ENCODE data around the gene OR11A1. TPM values are rescaled to one million over a fixed set of nuclear protein-coding genes. Genes with fewer than 3 reads are reported as not detected.

Gene OR11A1
- total RNA-seq, 1 donor from 2014 or later: not detected

DNA sequence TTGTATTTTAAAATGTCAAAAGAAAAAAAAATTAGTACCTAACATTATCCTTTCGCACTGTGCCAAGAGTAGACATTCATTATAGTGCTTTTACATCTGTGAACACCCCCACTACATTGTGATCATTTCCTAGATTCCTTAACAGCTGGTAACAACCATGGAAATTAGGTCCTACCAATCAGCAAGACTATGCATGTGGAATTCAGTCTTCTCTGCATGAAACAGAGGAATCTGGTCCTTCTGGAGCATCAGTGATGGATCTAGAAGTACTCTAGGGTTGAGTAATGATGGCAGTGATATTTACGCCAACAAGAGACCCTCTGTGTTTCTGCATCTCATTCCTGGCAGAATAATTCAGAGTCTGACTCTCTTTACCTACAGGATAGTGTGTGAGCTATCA, 32.7 kb downstream of the OR11A1 start:
- no peaks in the 10 kb centered on the region for H3K36me3 ChIP-seq (ENCODE audit: insufficient read depth, low read length)
- Mint-ChIP-seq H3K27me3 (ENCODE audit: low read depth, unreplicated experiment) (no peaks in the 10 kb centered on the region), H3K27ac (ENCODE audit: unreplicated experiment) (peak overlapping the region; percentile 91), H3K9me3 (ENCODE audit: unreplicated experiment) (peaks cover 3% of the 10 kb centered on the region), H3K4me1 (ENCODE audit: low read depth, unreplicated experiment) (peaks cover 29% of the 10 kb centered on the region), H3K4me3 (ENCODE audit: unreplicated experiment) (no peak overlapping the region), H3K36me3 (ENCODE audit: low read depth, unreplicated experiment) (no peaks in the 10 kb centered on the region)
- no peak for TF ChIP-seq EZH2 (IDR thresholded peaks at IDR 0.05; ENCODE audit: insufficient read depth, low read length)
- TF ChIP-seq, protein P1, sequence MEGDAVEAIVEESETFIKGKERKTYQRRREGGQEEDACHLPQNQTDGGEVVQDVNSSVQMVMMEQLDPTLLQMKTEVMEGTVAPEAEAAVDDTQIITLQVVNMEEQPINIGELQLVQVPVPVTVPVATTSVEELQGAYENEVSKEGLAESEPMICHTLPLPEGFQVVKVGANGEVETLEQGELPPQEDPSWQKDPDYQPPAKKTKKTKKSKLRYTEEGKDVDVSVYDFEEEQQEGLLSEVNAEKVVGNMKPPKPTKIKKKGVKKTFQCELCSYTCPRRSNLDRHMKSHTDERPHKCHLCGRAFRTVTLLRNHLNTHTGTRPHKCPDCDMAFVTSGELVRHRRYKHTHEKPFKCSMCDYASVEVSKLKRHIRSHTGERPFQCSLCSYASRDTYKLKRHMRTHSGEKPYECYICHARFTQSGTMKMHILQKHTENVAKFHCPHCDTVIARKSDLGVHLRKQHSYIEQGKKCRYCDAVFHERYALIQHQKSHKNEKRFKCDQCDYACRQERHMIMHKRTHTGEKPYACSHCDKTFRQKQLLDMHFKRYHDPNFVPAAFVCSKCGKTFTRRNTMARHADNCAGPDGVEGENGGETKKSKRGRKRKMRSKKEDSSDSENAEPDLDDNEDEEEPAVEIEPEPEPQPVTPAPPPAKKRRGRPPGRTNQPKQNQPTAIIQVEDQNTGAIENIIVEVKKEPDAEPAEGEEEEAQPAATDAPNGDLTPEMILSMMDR (IDR thresholded peaks at IDR 0.05; ENCODE audit: insufficient read depth, low read depth, low read length): no peak
- H3K9me3 ChIP-seq (ENCODE audit: insufficient read depth, low read depth, low read length): peaks cover 4% of the 10 kb centered on the region
- no peak overlapping the region for H2AFZ ChIP-seq (ENCODE audit: low read depth, low read length)
- H3K79me2 ChIP-seq (ENCODE audit: insufficient read depth, low read length): no peaks in the 10 kb centered on the region
- H4K20me1 ChIP-seq (ENCODE audit: insufficient read depth, low read length): no peaks in the 10 kb centered on the region
- no peaks in the 10 kb centered on the region for H3K27me3 ChIP-seq (ENCODE audit: insufficient read depth, low read length)
- H3K4me3 ChIP-seq (ENCODE audit: insufficient read depth, low read depth, low read length): no peak overlapping the region
- H3K9ac ChIP-seq (ENCODE audit: low read length): no peak overlapping the region
- FAIRE-seq (no peak), DNase-seq (ENCODE audit: low read depth) (no peak)
- H3K4me2 ChIP-seq (ENCODE audit: low read length): no peak overlapping the region
- no peaks in the 10 kb centered on the region for H3K4me1 ChIP-seq (ENCODE audit: insufficient read depth, low read length)
- H3K27ac ChIP-seq (ENCODE audit: low read depth, low read length): no peak overlapping the region

DNA sequence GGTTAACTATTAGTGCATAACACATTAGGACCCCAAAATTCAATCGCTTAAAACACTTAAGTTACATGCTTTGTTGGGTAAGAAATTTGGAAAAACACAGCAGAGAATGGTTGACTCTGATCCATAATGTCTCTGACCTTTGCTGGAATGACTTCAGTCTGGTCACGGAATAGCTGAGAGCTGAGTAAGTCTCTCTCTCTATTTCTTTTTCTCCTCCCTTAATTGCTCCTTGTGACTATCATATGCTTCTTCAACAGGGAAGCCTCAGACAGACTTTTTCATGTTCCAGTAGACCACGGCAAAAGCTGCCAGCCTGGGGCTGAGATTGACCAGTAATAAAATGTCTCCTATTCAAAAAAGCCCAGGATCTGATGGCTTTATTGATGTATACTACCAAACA, 37.4 kb downstream of the OR11A1 start:
- Mint-ChIP-seq H3K4me3 (ENCODE audit: unreplicated experiment) (no peak overlapping the region), H3K4me1 (ENCODE audit: low read depth, unreplicated experiment) (peaks cover 45% of the 10 kb centered on the region), H3K9me3 (ENCODE audit: unreplicated experiment) (peaks cover 3% of the 10 kb centered on the region), H3K36me3 (ENCODE audit: low read depth, unreplicated experiment) (no peaks in the 10 kb centered on the region), H3K27ac (ENCODE audit: unreplicated experiment) (peak overlapping the region; percentile 94), H3K27me3 (ENCODE audit: low read depth, unreplicated experiment) (no peaks in the 10 kb centered on the region)
- H3K27ac ChIP-seq (ENCODE audit: low read depth, low read length): peak overlapping the region; percentile 26
- TF ChIP-seq, protein P1 (IDR thresholded peaks at IDR 0.05; ENCODE audit: insufficient read depth, low read depth, low read length): no peak
- TF ChIP-seq EZH2 (IDR thresholded peaks at IDR 0.05; ENCODE audit: insufficient read depth, low read length): no peak
- H3K36me3 ChIP-seq (ENCODE audit: insufficient read depth, low read length): no peaks in the 10 kb centered on the region
- no peak for DNase-seq (ENCODE audit: low read depth)
- H3K79me2 ChIP-seq (ENCODE audit: insufficient read depth, low read length): no peaks in the 10 kb centered on the region
- H3K9ac ChIP-seq (ENCODE audit: low read length): no peak overlapping the region
- FAIRE-seq: no peak
- H3K27me3 ChIP-seq (ENCODE audit: insufficient read depth, low read length): no peaks in the 10 kb centered on the region
- H3K4me2 ChIP-seq (ENCODE audit: low read length): no peak overlapping the region
- no peaks in the 10 kb centered on the region for H3K4me1 ChIP-seq (ENCODE audit: insufficient read depth, low read length)
- no peaks in the 10 kb centered on the region for H4K20me1 ChIP-seq (ENCODE audit: insufficient read depth, low read length)
- H3K9me3 ChIP-seq (ENCODE audit: insufficient read depth, low read depth, low read length): no peaks in the 10 kb centered on the region
- H3K4me3 ChIP-seq (ENCODE audit: insufficient read depth, low read depth, low read length): no peak overlapping the region
- H2AFZ ChIP-seq (ENCODE audit: low read depth, low read length): no peak overlapping the region

DNA sequence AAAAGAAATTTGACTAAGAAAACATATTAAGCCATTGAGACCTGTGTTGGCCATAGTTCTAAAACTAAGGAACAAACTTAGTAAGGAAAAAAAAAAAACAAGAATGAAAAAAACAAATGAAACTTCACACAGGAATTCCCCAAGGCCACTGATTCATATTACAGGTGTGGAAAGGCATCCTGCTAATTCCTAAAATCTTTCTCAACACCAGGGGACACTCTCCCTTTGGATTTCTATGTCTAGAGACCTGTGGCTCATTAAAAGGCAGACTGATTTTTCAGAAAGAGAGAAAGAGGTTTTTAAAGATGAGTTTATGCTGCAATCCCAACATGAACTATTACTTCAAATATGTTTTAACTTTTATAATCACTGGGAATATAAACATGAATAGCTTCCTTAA, 42.3 kb downstream of the OR11A1 start, which contains the start of gene OR12D1:
OR12D1 (plus strand) TSS at position 341 of the 400 bp plus-strand sequence.
- no peaks in the 10 kb centered on the region for H3K4me1 ChIP-seq (ENCODE audit: insufficient read depth, low read length)
- Mint-ChIP-seq H3K9me3 (ENCODE audit: unreplicated experiment) (peaks cover 16% of the 10 kb centered on the region), H3K27me3 (ENCODE audit: low read depth, unreplicated experiment) (no peaks in the 10 kb centered on the region), H3K4me3 (ENCODE audit: unreplicated experiment) (no peak within 1 kb of the TSS), H3K36me3 (ENCODE audit: low read depth, unreplicated experiment) (peaks cover 3% of the 10 kb centered on the region), H3K4me1 (ENCODE audit: low read depth, unreplicated experiment) (peaks cover 29% of the 10 kb centered on the region), H3K27ac (ENCODE audit: unreplicated experiment) (no peak within 1 kb of the TSS)
- H3K9ac ChIP-seq (ENCODE audit: low read length): no peak within 1 kb of the TSS
- no peak for TF ChIP-seq EZH2 (IDR thresholded peaks at IDR 0.05; ENCODE audit: insufficient read depth, low read length)
- TF ChIP-seq, protein P1 (IDR thresholded peaks at IDR 0.05; ENCODE audit: insufficient read depth, low read depth, low read length): peak; percentile 16
- FAIRE-seq (no peak), DNase-seq (ENCODE audit: low read depth) (no peak)
- no peaks in the 10 kb centered on the region for H3K79me2 ChIP-seq (ENCODE audit: insufficient read depth, low read length)
- H3K9me3 ChIP-seq (ENCODE audit: insufficient read depth, low read depth, low read length): peaks cover 6% of the 10 kb centered on the region
- no peak within 1 kb of the TSS for H2AFZ ChIP-seq (ENCODE audit: low read depth, low read length)
- H3K36me3 ChIP-seq (ENCODE audit: insufficient read depth, low read length): no peaks in the 10 kb centered on the region
- H4K20me1 ChIP-seq (ENCODE audit: insufficient read depth, low read length): no peaks in the 10 kb centered on the region
- no peak within 1 kb of the TSS for H3K4me2 ChIP-seq (ENCODE audit: low read length)
- no peak within 1 kb of the TSS for H3K4me3 ChIP-seq (ENCODE audit: insufficient read depth, low read depth, low read length)
- H3K27ac ChIP-seq (ENCODE audit: low read depth, low read length): no peak within 1 kb of the TSS
- H3K27me3 ChIP-seq (ENCODE audit: insufficient read depth, low read length): no peaks in the 10 kb centered on the region

Measured in astrocyte (in vitro differentiated cells and primary cell).